NCI-H226 (cell line): ENCODE results near the gene SLC6A3.
"Not testable (repeated sequence)": the region's sequence is repeated elsewhere in the genome, so short reads cannot be mapped to it uniquely, and the experiment has no call there.

Source experiments
- DNase-seq: peaks from one replicate; pipeline ENCODE4 v3.0.0-alpha.2; 2015

SLC6A3 gene

DNA sequence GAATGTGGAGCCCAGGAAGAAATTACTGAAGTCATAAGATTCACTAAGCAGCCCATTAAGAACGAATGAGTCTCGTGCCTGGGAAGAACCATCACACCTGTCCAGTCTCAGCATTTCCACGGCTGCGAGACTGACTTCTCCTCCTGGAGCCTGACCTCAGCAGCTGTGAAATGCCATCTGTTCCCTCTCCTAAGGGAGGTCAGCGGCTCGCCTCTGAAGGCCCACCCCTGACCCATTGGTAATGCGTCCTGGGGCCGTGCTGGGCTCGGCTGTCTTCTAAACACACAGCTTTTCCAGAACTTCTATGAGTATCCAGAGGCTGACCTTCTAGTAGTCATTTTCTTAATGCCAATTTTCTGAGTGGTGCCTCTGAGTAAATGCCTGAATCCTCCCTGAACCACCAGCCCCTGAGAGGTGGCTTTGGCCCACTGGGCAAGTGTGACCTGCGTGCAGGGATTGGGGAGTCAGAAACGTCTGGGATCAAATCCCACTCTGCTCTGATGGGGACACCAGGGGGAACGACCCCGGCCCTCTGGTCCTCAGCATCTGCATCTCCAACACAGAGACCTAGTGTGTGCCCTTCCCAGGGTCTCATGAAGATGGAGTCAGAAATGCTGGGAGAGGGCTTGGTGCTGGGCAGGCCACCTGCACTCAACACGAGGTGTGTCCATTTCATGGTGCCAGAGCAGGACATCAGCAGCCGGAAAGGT, 5.7 kb downstream of the SLC6A3 start:
- DNase-seq: no peak

DNA sequence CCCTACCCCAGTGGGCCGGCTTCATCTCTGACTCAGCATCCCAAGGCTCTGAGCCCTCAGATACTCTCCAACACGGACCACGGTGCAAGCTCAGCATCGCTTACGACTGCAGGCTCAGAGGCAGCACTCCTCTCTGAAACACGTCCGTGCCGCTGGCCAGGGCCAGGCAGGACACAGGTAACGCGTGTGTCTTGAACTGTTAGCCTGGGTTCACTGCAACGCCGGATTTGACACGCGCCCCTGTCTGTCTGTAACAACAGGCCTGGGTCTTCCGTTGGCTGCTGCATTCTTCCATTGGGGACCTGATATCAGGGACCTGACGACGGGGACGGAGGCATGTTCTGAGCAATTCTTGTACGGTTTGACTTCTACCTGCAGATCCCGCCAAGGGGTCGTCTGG, 6.4 kb downstream of the SLC6A3 start:
- DNase-seq: no peak

DNA sequence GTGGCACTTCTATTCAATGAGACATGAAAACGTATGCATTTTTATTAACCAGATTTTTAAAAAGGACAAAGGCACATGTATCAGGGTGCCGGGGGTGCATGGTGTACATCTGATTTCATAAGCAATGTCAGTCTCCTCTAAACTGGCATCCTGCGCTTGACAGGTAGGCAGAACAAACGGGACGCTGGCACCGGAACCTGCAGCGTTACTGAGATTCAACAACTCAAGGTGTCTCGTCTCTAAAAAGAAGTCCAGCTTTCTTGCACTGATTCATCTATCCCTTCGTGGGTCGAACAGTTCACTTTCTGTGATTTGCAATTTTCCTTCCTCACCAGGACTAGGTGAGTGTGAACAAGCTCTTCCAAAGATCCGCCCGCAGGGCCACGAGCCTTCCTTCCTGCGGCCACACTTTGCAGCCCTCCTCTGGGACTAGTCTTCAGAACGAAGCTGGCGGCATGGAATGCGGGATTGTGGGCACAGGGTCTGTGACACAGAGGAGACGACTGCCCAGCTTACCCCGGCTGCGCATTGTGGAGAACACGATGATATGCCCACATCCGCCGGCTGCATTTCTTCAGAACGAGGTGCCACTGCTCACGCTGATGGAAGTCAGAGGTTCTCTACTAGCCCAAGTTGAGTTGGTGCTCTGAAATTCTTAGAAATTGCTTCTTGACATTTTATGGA, 7.2 kb downstream of the SLC6A3 start:
- no peak for DNase-seq

DNA sequence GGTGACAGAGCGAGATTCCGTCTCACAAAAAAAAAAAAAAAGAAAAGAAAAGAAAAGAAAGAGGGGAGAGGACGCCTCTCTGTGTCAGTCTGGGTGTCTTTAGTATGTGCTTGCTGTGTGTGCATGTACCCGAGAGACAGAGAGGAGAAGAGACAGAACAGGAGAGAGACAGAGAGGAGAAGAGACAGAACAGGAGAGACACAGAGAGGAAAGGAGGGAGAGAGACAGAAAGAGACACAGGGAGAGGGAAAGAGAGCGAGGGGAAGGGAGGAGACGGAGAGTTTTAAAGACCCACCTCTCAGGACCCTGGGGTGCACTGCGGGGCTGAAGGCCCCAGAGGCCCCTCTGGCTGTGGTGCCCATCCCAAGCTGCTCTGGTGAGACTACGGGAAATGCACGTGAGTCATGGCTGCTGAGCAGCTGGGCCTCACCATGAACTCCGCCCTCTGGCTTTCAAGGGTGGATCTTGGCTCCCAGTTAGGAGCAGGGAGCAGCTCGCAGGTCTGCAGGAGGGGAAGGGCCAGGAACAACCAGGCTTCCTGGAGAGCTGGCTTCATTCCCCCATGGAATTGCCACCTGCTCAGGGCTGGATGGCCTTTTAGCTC, 7.9 kb downstream of the SLC6A3 start:
- peak; percentile 44 for DNase-seq

DNA sequence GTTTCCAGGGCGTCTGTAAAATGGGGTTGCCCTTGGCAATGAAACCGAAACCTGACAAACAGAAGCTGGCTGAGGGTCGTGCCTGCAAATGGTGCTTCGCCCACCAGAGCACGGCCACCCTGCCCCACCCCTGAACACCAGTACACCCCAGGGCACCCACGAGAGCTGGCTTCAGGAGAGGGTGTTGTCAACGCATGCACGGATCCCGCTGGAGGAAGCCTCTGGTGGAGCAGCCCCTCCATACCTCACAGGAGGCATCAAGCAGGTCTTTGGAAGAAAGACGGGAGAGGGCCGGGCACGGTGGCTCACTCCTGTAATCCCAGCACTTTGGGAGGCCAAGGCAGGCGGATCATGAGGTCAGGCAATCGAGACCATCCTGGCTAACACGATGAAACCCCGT, 8.6 kb downstream of the SLC6A3 start:
- no peak for DNase-seq

DNA sequence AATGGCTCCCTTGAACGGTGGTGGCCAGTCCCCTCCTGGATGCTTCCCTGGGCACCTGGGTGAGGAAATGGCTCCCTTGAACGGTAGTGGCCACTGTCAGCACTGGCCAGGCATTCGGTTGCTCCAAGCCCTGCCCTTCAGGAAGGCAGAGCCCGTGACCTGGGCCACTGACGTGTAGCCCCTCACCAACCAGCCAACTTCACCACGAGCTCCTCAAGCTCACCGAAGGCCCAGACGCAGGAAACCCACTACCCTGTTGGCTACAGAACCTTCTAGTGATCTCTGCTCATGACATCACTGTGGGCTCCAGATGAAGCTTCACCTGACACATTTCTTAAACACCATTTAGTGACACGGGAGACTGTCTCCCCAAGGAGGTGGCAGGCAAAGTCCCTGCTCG, 9.2 kb downstream of the SLC6A3 start:
- no peak for DNase-seq

DNA sequence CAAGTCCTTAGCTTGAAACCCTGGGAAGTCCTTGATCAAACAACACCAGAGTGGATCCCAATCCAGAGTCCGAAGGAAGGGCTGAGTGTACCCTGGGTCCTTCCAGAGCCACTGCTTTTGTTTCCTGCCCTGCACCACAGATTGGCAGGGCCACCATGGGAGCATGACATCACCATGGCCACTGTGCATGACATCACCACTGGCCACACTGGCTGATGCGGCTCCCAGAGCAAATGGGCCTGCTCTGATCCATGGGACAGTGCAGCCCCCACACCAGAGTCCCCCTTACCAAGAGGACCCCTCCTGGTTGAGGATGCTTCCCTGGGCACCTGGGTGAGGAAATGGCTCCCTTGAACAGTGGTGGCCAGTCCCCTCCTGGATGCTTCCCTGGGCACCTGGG, 9.9 kb downstream of the SLC6A3 start:
- DNase-seq: no peak

DNA sequence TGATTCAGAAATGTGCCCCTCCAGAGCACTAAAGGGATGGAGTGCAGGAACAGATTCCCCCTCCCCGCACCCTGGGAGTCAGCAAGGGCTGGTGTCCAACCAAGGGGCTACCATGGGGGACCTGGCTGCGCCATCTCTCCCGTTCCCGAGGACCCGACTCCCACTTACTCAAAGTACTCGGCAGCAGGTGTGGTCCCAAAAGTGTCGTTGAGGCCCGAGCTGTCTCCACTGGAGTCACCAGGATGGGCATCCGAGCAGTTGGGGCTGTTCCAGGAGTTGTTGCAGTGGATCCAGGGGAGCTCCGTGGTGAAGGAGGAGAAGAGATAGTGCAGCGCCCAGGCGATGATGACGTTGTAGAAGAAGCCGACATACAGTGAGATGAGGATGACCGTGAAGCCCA, 12.9 kb downstream of the SLC6A3 start:
- no peak for DNase-seq

DNA sequence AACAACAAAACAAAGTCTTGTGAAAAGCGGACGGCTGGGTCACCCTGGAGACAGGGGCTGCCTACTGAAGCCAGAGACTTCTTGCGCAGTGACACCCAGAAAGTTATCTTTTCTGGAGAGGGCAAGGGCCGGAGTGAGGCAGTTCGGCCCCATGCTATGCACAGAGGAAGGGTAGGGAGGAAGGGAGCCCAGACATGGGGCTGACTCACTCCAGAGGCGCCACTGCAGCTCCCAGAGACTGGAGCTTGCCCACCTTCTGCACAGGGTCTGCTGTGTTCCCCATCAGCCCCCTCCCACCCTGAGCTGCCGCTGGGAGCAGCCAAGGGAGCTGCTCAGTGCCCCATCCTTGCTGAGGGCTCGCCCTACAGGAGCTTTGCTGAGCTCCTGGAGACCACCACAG, 13.3 kb downstream of the SLC6A3 start:
- no peak for DNase-seq

DNA sequence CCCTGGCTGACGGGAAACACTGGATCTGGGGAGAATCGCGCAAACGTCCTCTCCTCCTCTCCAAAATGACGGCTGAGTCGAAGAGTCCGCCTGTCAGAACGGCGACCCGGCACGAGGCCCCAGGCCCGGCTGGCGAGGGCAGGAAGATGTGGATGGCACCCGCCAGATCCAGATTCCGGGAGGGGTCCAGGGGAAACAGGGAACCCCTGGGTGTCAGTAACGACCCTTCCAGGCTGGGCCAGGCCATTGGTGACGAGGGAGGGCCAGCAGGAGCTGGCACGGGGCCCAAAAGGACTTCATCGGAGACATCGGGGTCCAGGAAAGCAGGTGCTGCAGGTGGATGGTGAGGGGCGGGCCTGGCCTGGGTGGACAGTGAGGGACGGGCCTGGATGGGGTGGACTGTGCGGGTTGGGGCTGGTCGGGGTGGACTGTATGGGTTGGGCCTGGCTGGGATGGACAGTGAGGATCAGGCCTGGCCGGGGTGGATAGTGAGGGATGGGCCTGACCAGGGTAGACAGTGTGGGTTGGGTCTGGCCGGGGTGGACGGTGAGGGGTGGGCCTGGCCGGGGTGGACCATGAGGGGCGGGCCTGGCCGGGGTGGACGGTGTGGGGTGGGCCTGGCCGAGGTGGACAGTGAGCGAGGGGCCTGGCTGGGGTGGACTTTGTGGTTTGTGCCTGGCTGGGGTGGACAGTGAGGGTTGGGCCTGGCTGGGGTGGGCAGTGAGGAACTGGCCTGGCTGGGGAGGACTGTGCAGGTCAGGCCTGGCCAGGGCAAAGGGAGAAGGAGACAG, 14.0 kb downstream of the SLC6A3 start:
- no peak for DNase-seq

DNA sequence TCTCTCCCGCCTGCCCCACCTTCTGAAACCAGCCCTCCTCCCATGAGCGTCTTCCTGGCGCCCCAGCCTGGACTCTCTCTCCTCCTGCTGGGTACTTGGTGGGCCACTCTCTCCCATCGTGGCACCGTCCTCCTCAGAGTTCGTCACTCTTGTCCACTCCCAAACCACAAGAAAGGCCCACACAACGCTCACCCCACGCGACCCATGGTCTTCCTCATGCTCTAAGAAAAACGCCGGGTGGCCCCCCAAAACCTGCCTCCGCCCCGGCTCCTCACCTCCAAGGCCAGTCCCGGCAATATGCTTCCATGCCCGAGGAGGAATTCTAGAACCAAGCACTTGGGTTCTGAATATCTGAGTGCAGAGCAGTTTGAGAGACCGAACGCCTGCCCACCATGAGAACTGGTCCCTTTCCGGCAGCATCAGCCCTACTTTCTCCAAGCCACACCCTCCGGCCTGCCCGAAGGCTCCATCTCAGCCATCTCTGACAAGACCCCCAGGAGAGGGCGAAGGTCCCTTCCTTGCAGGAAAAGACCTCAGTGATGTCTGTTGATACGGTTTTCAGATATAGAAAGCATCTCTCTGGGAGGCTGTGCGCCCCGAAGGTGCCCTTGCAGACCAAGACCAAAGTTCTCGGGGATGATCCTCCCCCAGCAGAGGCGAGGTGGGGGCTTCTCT, 15.0 kb downstream of the SLC6A3 start:
- no peak for DNase-seq

DNA sequence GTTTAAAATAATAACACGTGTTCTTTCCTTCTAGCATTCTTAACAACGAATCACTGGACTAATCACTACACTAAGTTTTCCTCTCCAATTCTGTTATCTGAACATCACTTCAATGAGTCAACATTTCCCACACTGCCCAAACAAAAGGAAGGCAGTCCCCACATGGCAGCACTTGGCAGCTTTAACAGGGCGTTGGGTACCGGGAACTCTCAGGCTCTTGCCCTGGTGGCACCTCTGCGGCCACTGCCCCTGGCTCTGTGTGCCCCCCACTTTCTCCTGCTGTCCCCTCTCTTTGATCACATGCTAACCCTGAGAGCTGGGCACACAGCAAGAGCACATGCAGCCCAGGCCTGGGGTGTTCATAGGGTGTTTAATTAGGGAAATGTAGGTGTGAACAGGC, 15.7 kb downstream of the SLC6A3 start:
- no peak for DNase-seq

DNA sequence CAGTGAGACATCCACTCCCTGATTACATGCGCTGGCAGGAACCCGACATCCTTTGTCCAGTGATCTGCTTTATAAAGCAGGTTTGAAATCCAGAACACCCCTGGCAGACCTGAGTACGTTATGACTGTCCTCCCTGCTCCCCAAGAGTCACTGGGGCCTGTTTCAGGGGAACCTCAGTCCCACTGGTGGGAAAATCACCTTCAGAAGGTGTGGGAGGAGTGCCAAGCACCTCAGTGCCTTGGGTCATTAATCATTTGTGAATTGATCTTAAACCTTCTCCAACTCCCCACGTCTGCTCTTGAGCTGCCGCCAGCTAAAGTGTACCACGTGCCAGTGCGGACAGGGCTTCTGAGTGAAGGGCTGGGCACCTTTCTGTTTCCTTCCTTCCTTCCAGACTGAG, 16.2 kb downstream of the SLC6A3 start:
- DNase-seq: no peak

DNA sequence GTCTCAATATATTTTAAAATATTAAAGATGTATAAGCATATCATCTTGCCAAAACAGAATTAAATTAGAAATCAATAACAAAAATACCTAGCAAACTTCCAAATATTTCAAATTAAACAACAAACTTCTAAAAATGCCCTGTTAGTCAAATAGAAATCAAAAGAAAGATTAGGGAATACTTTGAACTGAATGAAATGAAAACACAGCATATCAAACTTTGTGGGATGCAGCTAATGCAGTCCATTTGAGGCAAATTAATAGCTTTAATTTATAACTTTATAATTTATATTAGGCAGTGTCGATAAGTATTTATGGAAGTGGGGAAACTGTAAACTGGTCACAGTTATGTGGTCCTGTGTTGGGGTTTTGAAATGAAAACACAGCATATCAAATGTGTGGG, 17.1 kb downstream of the SLC6A3 start:
- no peak for DNase-seq

DNA sequence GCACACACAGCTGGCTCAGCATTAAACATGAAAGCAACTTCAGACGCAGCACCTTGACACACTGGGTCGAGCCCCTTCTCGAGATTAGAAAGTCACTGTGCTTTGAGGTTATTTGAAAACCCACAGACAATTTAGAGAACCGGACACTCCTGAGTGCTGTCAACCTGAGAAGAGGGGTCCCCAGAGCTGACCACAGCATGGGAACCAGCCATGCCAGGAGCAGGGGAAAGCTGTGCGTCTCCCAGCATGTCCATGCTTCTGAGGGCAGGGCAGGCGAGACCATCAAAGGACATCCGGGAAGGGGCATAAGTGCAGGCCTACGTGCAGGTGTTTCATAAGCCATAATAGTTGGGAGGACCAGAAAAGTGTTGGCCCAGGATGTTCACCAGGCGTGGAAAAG, 20.5 kb downstream of the SLC6A3 start:
- DNase-seq: no peak

DNA sequence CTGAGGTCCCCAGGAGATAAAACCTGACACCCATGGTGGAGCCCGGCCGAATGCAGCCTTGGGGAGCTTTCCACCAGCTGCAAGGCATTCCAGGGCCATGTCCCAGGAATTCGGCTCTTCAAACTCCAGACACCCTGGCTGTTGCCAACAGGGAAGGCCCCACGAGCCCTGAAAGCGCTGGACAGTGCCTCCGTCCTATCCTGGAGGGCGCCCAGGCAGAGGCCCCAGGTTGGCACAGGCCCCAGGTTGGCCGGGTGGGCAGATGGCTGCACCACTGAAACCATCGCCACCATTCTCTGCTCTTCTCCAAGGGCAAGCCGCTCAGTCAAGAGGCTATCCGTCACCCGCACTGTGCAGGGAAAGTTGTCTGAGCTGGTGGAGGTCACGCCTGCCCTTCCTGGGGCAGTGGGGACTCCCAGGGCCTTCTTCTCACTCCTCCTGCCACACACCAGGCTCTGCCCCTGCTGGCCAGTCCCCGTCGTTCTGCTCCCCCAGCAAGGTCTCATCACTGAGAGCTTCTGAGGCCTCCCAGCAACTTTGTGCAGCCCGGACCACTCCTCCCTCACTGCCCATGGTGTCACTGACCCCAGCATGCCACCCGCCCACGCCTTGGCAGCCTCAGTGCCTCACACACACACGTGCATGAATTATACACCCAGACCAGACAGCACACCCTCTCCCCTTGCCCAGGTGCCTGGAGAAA, 21.2 kb downstream of the SLC6A3 start:
- no peak for DNase-seq

DNA sequence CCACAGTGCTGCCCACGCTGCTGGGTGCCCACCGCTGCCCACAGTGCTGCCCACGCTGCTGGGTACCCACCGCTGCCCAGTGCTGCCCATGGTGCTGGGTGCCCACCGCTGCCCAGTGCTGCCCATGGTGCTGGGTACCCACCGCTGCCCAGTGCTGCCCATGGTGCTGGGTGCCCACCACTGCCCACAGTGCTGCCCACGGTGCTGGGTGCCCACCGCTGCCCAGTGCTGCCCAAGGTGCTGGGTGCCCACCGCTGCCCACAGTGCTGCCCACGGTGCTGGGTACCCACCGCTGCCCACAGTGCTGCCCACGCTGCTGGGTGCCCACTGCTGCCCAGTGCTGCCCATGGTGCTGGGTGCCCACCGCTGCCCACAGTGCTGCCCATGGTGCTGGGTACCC, 22.7 kb downstream of the SLC6A3 start:
- not testable (repeated sequence) for DNase-seq

DNA sequence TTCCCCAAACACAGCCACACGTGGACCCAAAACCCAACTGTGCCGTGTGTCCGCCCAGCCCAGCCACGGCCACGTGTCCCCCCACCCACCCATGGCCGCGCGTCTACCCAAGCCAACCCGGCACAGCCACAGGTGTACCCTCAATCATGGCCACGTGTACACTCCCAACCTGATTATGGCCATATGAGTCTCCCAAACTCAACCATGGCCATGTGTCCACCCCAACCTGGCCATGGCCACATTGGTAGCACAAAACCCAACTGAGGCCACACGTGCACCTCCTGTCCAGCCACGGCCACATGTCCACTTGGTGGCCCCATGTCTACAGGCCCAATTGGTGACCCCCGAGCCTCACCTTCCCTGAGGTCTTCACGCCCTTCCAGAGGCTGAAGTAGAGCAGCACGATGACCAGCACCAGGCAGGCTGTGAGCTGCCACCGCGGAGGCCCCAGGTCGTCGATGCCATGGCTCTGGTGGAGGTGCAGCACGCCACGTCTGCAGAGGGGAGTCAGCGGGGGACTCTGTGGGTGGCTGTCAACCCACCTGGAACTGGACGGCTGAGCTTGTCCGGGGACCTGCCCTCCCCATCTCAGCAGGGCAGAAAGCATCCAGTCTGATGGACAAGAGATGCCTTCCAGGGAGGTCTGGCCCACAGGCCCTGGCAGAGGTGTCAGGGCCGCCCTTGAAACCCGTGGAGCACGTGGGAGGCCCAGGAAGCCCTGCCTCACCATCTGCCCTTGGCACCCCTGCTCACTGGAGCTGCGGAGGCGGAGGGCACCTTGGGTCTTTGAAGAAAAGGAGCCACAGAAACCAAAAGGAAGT, 23.5 kb downstream of the SLC6A3 start:
- DNase-seq: no peak

DNA sequence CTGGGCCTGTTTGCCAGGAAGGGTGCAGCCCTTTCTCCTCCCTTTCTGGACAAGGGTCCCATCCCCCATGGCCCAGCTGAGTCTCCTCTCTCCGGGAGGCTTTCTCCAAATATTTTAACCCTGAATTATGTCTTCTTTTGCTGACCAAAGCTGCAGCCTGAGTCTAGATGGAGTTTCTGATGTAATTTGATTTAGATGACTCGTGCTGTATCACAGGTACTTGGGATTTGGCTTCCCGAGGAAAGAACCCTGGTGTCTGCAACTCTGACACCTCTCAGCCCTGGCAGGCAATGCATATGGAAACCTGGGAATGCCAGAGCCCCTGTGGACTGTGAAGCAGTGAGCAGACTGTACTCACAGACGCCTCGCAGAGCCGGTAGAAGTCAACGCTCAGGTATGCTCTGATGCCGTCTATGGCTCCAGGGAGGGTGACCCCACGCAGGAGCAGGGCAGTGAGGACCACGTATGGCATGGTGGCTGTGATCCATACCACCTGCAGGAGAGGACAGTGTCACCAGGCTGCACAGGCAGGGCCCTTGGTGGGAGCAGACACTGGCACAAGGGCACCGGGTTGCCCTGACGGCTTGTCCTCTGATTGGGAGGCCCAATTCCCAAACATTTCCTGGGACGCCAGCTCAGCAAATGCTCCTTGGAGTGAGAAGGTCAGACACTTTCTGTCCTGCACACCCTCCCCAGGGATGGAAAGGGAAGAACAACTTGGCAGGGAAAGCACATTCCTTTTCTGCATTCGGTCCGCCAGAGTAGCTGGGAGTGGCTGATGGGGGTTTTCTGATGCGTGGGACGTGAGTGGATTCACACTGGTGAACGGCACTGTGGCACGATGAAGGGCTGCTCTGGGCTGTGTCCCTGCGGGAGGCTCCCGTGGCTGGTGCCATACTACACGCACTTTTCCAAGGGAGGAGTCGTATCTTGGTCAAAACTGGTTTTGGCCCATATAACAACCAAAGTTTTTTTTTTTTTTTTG, 24.7 kb downstream of the SLC6A3 start:
- peak; percentile 18 for DNase-seq
